ENCODE data around the gene ZBTB40. TPM values are rescaled to one million over a fixed set of nuclear protein-coding genes. Genes with fewer than 3 reads are reported as not detected.

ZBTB40 gene
- total and polyA plus RNA-seq, 9 of the 15 experiments (the other 6 are each of a cell fraction or from before 2014, with no cell fraction given) = 2.6 to 26.0 (median 18.8) TPM

DNA sequence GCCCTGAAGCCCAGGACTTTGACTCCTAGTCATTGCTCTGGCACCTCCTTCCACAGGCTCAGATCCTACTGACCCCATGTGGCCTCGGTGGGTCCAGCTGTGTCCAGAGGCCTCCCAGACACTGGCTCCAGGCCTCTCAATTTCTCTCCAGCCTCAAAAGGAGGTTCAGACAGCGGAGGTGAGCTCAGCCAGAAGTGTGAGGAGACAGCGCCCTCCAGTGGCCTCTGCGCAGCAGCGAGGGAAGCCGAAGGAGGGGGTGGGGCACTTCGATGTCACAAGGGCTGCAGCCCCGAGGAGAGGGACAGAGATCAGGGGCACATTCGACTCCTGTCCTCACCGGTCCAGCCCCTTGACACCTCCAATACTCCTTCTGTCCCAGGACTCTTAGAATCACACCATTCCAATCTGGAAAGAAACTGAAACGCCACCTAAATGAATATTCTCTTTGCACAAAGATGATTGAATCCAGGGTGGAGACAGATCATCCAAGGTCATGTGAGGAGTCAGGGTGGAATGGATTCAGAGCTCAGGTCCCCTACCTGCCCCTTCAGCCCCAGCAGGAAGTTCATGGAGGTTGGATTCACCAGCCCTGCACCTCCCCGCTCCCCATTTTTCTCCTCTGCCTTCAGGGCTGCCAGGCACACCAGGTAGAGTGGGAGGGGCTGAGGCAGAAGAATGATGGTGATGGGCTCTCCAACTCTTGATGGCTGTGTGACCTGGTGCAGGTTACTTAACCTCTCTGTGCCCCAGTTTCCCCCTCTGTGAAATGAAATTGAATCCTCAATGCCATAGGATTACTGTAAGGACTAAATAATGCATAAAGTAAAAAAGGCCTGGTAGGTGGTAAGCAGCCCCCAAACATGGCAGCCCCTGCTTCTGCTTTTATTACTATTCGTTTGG lies 34.8 kb upstream of the ZBTB40 start (continued):
- TF ChIP-seq, protein P1, sequence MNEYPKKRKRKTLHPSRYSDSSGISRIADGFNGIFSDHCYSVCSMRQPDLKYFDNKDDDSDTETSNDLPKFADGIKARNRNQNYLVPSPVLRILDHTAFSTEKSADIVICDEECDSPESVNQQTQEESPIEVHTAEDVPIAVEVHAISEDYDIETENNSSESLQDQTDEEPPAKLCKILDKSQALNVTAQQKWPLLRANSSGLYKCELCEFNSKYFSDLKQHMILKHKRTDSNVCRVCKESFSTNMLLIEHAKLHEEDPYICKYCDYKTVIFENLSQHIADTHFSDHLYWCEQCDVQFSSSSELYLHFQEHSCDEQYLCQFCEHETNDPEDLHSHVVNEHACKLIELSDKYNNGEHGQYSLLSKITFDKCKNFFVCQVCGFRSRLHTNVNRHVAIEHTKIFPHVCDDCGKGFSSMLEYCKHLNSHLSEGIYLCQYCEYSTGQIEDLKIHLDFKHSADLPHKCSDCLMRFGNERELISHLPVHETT (CRISPR knock-in tag; conservative IDR thresholded peaks at IDR 0.05 in 1 of 2, IDR thresholded peaks at IDR 0.05 in 1 of 2) = no peak
- TF ChIP-seq ZKSCAN1 (IDR thresholded peaks at IDR 0.05; ENCODE audit: low read depth, low read length) = 0 out of 2 replicates have a peak, but pooled peaks have one; percentile 58
- no peak for TF ChIP-seq FIP1L1 (IDR thresholded peaks at IDR 0.05; ENCODE audit: low read depth, low read length, poor library complexity, severe bottlenecking)
- no peak for TF ChIP-seq PKNOX1 (IDR thresholded peaks at IDR 0.05)
- no peak for TF ChIP-seq HBP1 (CRISPR knock-in tag; IDR thresholded peaks at IDR 0.05)
- TF ChIP-seq ZNF212 (CRISPR knock-in tag; IDR thresholded peaks at IDR 0.05) = no peak
- TF ChIP-seq SMARCA5 (IDR thresholded peaks at IDR 0.05) = no peak
- TF ChIP-seq, protein P2, sequence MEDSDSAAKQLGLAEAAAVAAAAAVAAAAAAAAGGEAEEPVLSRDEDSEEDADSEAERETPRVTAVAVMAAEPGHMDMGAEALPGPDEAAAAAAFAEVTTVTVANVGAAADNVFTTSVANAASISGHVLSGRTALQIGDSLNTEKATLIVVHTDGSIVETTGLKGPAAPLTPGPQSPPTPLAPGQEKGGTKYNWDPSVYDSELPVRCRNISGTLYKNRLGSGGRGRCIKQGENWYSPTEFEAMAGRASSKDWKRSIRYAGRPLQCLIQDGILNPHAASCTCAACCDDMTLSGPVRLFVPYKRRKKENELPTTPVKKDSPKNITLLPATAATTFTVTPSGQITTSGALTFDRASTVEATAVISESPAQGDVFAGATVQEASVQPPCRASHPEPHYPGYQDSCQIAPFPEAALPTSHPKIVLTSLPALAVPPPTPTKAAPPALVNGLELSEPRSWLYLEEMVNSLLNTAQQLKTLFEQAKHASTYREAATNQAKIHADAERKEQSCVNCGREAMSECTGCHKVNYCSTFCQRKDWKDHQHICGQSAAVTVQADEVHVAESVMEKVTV (CRISPR knock-in tag; IDR thresholded peaks at IDR 0.05) = peak; percentile 95
- peak; percentile 88 for TF ChIP-seq KLF13 (tag; IDR thresholded peaks at IDR 0.05; ENCODE audit: borderline replicate concordance, low read depth)
- 0 out of 2 replicates have a peak, but pooled peaks have one; percentile 44 for TF ChIP-seq ESRRA (IDR thresholded peaks at IDR 0.05; ENCODE audit: borderline replicate concordance, low read depth)
- TF ChIP-seq ELK3 (CRISPR knock-in tag; IDR thresholded peaks at IDR 0.05) = no peak
- no peak for TF ChIP-seq TEAD2 (tag; IDR thresholded peaks at IDR 0.05)
- no peak for TF ChIP-seq E4F1 (CRISPR knock-in tag; IDR thresholded peaks at IDR 0.05; ENCODE audit: borderline replicate concordance)
- TF ChIP-seq TAF9B (IDR thresholded peaks at IDR 0.05; ENCODE audit: partially characterized antibody) = no peak
- TF ChIP-seq, protein P3, sequence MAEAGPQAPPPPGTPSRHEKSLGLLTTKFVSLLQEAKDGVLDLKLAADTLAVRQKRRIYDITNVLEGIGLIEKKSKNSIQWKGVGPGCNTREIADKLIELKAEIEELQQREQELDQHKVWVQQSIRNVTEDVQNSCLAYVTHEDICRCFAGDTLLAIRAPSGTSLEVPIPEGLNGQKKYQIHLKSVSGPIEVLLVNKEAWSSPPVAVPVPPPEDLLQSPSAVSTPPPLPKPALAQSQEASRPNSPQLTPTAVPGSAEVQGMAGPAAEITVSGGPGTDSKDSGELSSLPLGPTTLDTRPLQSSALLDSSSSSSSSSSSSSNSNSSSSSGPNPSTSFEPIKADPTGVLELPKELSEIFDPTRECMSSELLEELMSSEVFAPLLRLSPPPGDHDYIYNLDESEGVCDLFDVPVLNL (CRISPR knock-in tag; IDR thresholded peaks at IDR 0.05; ENCODE audit: low read depth) = no peak

Measured in K562 (cell line).